Colonic mucosa (tissue), 4 donors: ENCODE measurements around the gene TBC1D17. TPM values are rescaled to one million over a fixed set of nuclear protein-coding genes. Genes with fewer than 3 reads are reported as not detected.

Source experiments
- DNase-seq: peaks from one replicate; pipeline ENCODE4 v3.0.0-alpha.2; 2020
- H3K27ac ChIP-seq: fragments of 200-600 bp; one replicate; pipeline ENCODE4 v1.8.0; 2021
- H3K27me3 ChIP-seq: fragments of 200-600 bp; one replicate; pipeline ENCODE4 v1.8.0; 2021
- H3K36me3 ChIP-seq: fragments of 200-600 bp; one replicate; pipeline ENCODE4 v1.8.0; 2021
- H3K4me1 ChIP-seq: fragments of 200-600 bp; one replicate; pipeline ENCODE4 v1.8.0; 2021; ENCODE audit warnings: mild to moderate bottlenecking
- H3K4me3 ChIP-seq: fragments of 200-600 bp; one replicate; pipeline ENCODE4 v1.8.0; 2021
- H3K9ac ChIP-seq, 2 donors: one replicate each; pipeline ENCODE4 v1.7.0; 2013; ENCODE audit warnings: control low read depth in 2 of 2, low read depth in 2 of 2, low read length in 2 of 2
- H3K9me3 ChIP-seq: fragments of 200-600 bp; one replicate; pipeline ENCODE4 v1.8.0; 2021
- CTCF ChIP-seq: fragments of 200-600 bp; IDR thresholded peaks from one replicate; pipeline ENCODE4 v1.8.0; 2022; ENCODE audit warnings: antibody characterized with exemption, mild to moderate bottlenecking
- intact Hi-C: fragments of 100-400 bp; cut with DNase I; formaldehyde crosslinking; loops from one replicate; pipeline ENCODE4 v1.14.1; 2022
- total RNA-seq, 2 donors: library from RNA; stranded (reverse); fragmentation: NEBNext Ultra II Directional in 1 of 2; extraction: Animal tissue kit (Norgen Biotek cat#: 25700) in 1 of 2; gene quantifications; one replicate each; pipeline ENCODE4 v1.2.1, GENCODE V29; 2021
- donor health status: healthy.
- donor health status: DM: no; HTN: no; CAD: no.
- donor health status: DM: no; HTN: no; CAD: no.

Gene TBC1D17
- total RNA-seq, 2 donors from 2014 or later: 29.4 to 33.7 TPM

- Histone ChIP-seq H3K27ac (no peak overlapping the region), H3K4me3 (no peak overlapping the region), H3K9ac (no peak overlapping the region), H3K27me3 (no peaks in the 10 kb centered on the region), H3K36me3 (peaks cover 9% of the 10 kb centered on the region), H3K9me3 (no peaks in the 10 kb centered on the region), H3K4me1 (no peaks in the 10 kb centered on the region)
- no peak for DNase-seq
- no peak for TF ChIP-seq CTCF
- intact Hi-C loops: no loop called here
These were observed 44.9 kb upstream of the TBC1D17 start for GRCh38 chr19:49832556-49832955.

GRCh38 chr19:49833599-49833998, 43.9 kb upstream of the TBC1D17 start:
- Histone ChIP-seq H3K9me3 (no peaks in the 10 kb centered on the region), H3K4me3 (no peak overlapping the region), H3K27ac (no peak overlapping the region), H3K9ac (no peak overlapping the region), H3K36me3 (peaks cover 9% of the 10 kb centered on the region), H3K27me3 (no peaks in the 10 kb centered on the region), H3K4me1 (no peaks in the 10 kb centered on the region)
- DNase-seq: no peak
- intact Hi-C loops: no loop called here
- TF ChIP-seq CTCF: no peak

GRCh38 chr19:49835562-49835961, 41.9 kb upstream of the TBC1D17 start:
- TF ChIP-seq CTCF: no peak
- Histone ChIP-seq H3K4me1 (no peaks in the 10 kb centered on the region), H3K9me3 (no peaks in the 10 kb centered on the region), H3K36me3 (peaks cover 9% of the 10 kb centered on the region), H3K27me3 (no peaks in the 10 kb centered on the region), H3K4me3 (no peak overlapping the region), H3K9ac (no peak overlapping the region), H3K27ac (no peak overlapping the region)
- intact Hi-C loops: no loop called here
- no peak for DNase-seq

- Histone ChIP-seq H3K9me3 (no peaks in the 10 kb centered on the region), H3K36me3 (peaks cover 9% of the 10 kb centered on the region), H3K4me3 (no peak overlapping the region), H3K27me3 (no peaks in the 10 kb centered on the region), H3K9ac (no peak overlapping the region), H3K4me1 (no peaks in the 10 kb centered on the region), H3K27ac (no peak overlapping the region)
- DNase-seq: no peak
- intact Hi-C loops: no loop called here
- TF ChIP-seq CTCF: no peak
These were observed 41.1 kb upstream of the TBC1D17 start for GRCh38 chr19:49836176-49837008.

- H3K36me3 ChIP-seq: peaks cover 9% of the 10 kb centered on the region
- H3K27me3 ChIP-seq: no peaks in the 10 kb centered on the region
- H3K9me3 ChIP-seq: no peaks in the 10 kb centered on the region
- H3K27ac ChIP-seq: no peak overlapping the region
- H3K9ac ChIP-seq: no peak overlapping the region
- intact Hi-C loops: no loop called here
- DNase-seq: no peak
- TF ChIP-seq CTCF: no peak
- H3K4me1 ChIP-seq: no peaks in the 10 kb centered on the region
- no peak overlapping the region for H3K4me3 ChIP-seq
These were observed 40.5 kb upstream of the TBC1D17 start for GRCh38 chr19:49837009-49837310.
